HEK293 (cell line): Measurements from ENCODE around the gene USP33.

Source experiments
- ELK4 ChIP-seq: IDR thresholded peaks from 2 replicates; pipeline ENCODE4 v1.6.1; 2011; ENCODE audit warnings: mild to moderate bottlenecking, low read depth, low read length, borderline replicate concordance
- GLI4 ChIP-seq: fragments of 450-650 bp; formaldehyde crosslinking; IDR thresholded peaks from 2 replicates; pipeline ENCODE4 v1.5.1; 2016; ENCODE audit warnings: missing biosample characterization, missing genetic modification characterization
- GLIS1 ChIP-seq: fragments of 450-650 bp; formaldehyde crosslinking; IDR thresholded peaks from 2 replicates; pipeline ENCODE4 v1.5.1; 2016; ENCODE audit warnings: missing biosample characterization, missing genetic modification characterization
- HOXC10 ChIP-seq: sonication (generic); formaldehyde crosslinking; IDR thresholded peaks from 2 replicates; pipeline ENCODE4 v1.8.1; 2023; ENCODE audit warnings: mild to moderate bottlenecking, missing genetic modification reagents
- KLF7 ChIP-seq: fragments of 450-650 bp; formaldehyde crosslinking; IDR thresholded peaks from 2 replicates; pipeline ENCODE4 v1.5.1; 2016; ENCODE audit warnings: missing biosample characterization, missing genetic modification characterization, borderline replicate concordance
- KLF9 ChIP-seq: fragments of 450-650 bp; formaldehyde crosslinking; IDR thresholded peaks from 2 replicates; pipeline ENCODE4 v1.5.1; 2016; ENCODE audit warnings: missing biosample characterization, missing genetic modification characterization, low read depth
- MZF1 ChIP-seq: fragments of 450-650 bp; formaldehyde crosslinking; IDR thresholded peaks from 2 replicates; pipeline ENCODE4 v1.5.1; 2017; ENCODE audit warnings: missing biosample characterization, missing genetic modification characterization, borderline replicate concordance
- PRDM4 ChIP-seq: fragments of 450-650 bp; formaldehyde crosslinking; IDR thresholded peaks from 2 replicates; pipeline ENCODE4 v1.5.1; 2017; ENCODE audit warnings: missing biosample characterization, missing genetic modification characterization
- RBAK ChIP-seq: fragments of 450-650 bp; formaldehyde crosslinking; IDR thresholded peaks from 2 replicates; pipeline ENCODE4 v1.5.1; 2016; ENCODE audit warnings: missing biosample characterization, missing genetic modification characterization
- SCRT2 ChIP-seq: fragments of 450-650 bp; formaldehyde crosslinking; IDR thresholded peaks from 2 replicates; pipeline ENCODE4 v1.5.1; 2016; ENCODE audit warnings: missing biosample characterization, missing genetic modification characterization
- SETDB1 ChIP-seq: IDR thresholded peaks from one replicate; pipeline ENCODE4 v1.6.1; 2017; ENCODE audit warnings: mild to moderate bottlenecking, low read length, moderate library complexity, mixed read lengths; ENCODE audit not compliant: insufficient read length
- ZIC2 ChIP-seq: fragments of 450-650 bp; formaldehyde crosslinking; IDR thresholded peaks from 2 replicates; pipeline ENCODE4 v1.5.1; 2016; ENCODE audit warnings: missing biosample characterization, missing genetic modification characterization
- ZNF155 ChIP-seq: fragments of 450-650 bp; formaldehyde crosslinking; IDR thresholded peaks from 2 replicates; pipeline ENCODE4 v1.5.1; 2016; ENCODE audit warnings: missing biosample characterization, missing genetic modification characterization
- ZNF174 ChIP-seq: fragments of 450-650 bp; formaldehyde crosslinking; IDR thresholded peaks from 2 replicates; pipeline ENCODE4 v1.5.0; 2017; ENCODE audit warnings: missing biosample characterization, mild to moderate bottlenecking, missing genetic modification characterization
- ZNF18 ChIP-seq: fragments of 450-650 bp; formaldehyde crosslinking; IDR thresholded peaks from 2 replicates; pipeline ENCODE4 v1.5.1; 2016; ENCODE audit warnings: missing biosample characterization, missing genetic modification characterization
- ZNF2 ChIP-seq: fragments of 450-650 bp; formaldehyde crosslinking; IDR thresholded peaks from 2 replicates; pipeline ENCODE4 v1.5.1; 2016; ENCODE audit warnings: missing biosample characterization, missing genetic modification characterization
- ZNF521 ChIP-seq: fragments of 450-650 bp; formaldehyde crosslinking; IDR thresholded peaks from 2 replicates; pipeline ENCODE4 v1.5.1; 2017; ENCODE audit warnings: missing biosample characterization, mild to moderate bottlenecking, missing genetic modification characterization
- ZNF544 ChIP-seq: fragments of 450-650 bp; formaldehyde crosslinking; IDR thresholded peaks from 2 replicates; pipeline ENCODE4 v1.5.0; 2017; ENCODE audit warnings: missing biosample characterization, missing genetic modification characterization
- ZNF629 ChIP-seq: fragments of 450-650 bp; formaldehyde crosslinking; IDR thresholded peaks from 2 replicates; pipeline ENCODE4 v1.5.1; 2017; ENCODE audit warnings: missing biosample characterization, missing genetic modification characterization
- ZNF670 ChIP-seq: fragments of 450-650 bp; formaldehyde crosslinking; IDR thresholded peaks from 2 replicates; pipeline ENCODE4 v1.5.1; 2016; ENCODE audit warnings: missing biosample characterization, missing genetic modification characterization, low read depth
- ZNF776 ChIP-seq: fragments of 450-650 bp; formaldehyde crosslinking; IDR thresholded peaks from 2 replicates; pipeline ENCODE4 v1.5.0; 2017; ENCODE audit warnings: missing biosample characterization, missing genetic modification characterization, borderline replicate concordance
- ZNF843 ChIP-seq: fragments of 450-650 bp; formaldehyde crosslinking; IDR thresholded peaks from 2 replicates; pipeline ENCODE4 v1.5.1; 2016; ENCODE audit warnings: missing biosample characterization, missing genetic modification characterization
- ZSCAN18 ChIP-seq: fragments of 450-650 bp; formaldehyde crosslinking; IDR thresholded peaks from 2 replicates; pipeline ENCODE4 v1.5.1; 2016; ENCODE audit warnings: missing biosample characterization, missing genetic modification characterization
- ZSCAN30 ChIP-seq: fragments of 450-650 bp; IDR thresholded peaks from 2 replicates; pipeline ENCODE4 v1.5.1; 2018; ENCODE audit warnings: missing biosample characterization, mild to moderate bottlenecking, missing genetic modification characterization, moderate library complexity
- TF ChIP-seq, protein P1 (sequence below): fragments of 450-650 bp; formaldehyde crosslinking; IDR thresholded peaks from 2 replicates; pipeline ENCODE4 v1.5.1; 2016; ENCODE audit warnings: missing biosample characterization, missing genetic modification characterization
- TF ChIP-seq, protein P2 (sequence below): fragments of 450-650 bp; formaldehyde crosslinking; IDR thresholded peaks from 2 replicates; pipeline ENCODE4 v1.5.1; 2016; ENCODE audit warnings: missing biosample characterization, missing genetic modification characterization
- TF ChIP-seq, protein P3 (sequence below): fragments of 450-650 bp; formaldehyde crosslinking; IDR thresholded peaks from 2 replicates; pipeline ENCODE4 v1.5.1; 2017; ENCODE audit warnings: missing biosample characterization, missing genetic modification characterization

USP33 gene

DNA sequence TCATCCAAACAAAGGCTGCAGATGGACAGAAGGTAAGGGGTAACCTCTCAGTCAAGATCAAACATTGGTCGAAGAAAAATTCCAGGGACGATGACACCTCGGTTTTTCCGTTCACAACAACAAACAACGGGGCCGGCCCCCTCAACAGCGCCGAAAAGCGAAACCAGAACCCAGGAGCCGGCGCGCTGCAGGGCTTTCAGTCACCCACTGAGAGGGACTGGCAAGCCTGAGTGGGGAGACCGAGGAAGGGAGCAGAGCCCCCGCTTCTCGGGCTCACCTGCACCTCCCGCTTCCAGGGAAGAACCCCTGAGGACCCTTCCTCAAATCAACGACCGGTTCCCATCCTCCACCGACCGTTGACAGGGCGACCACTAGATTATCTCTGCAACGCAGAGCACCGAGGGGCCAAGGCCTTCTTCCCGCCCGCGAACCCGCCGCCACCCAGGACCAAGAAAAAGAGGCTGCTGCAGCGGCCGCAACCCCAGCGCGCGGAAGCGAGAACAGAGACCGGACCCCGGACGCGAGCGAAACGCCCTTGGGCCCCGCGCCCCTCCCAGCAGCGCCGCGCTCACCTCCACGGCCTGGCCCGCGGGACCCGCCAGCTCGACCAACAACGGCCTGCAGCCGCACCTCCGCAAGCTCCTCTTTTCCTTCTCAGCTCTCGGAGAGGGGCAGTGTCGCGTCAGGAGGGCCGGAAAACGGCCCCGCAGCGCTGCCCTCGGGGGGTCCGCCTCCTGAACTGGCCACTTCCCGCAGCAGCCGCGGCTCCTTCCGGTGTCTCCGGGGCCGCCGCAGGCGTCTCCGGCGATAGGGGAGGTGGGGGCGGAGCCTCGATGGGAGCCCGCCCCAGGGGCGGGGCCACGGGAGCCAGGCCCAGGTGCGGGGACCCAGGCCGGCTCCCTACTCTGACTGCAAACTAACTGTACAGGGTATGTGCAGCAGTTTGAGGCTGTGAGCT lies at the start of gene USP33 (continued):
- peak; percentile 73 for TF ChIP-seq ZIC2 (tag by site-specific recombination)
- no peak for TF ChIP-seq ZNF544 (tag by site-specific recombination)
- no peak for TF ChIP-seq ZNF521
- peak; percentile 53; the same call in 1 of the 2 replicates for TF ChIP-seq ZSCAN30 (tag by site-specific recombination)
- no peak for TF ChIP-seq MZF1 (tag by site-specific recombination)
- TF ChIP-seq, protein P1, sequence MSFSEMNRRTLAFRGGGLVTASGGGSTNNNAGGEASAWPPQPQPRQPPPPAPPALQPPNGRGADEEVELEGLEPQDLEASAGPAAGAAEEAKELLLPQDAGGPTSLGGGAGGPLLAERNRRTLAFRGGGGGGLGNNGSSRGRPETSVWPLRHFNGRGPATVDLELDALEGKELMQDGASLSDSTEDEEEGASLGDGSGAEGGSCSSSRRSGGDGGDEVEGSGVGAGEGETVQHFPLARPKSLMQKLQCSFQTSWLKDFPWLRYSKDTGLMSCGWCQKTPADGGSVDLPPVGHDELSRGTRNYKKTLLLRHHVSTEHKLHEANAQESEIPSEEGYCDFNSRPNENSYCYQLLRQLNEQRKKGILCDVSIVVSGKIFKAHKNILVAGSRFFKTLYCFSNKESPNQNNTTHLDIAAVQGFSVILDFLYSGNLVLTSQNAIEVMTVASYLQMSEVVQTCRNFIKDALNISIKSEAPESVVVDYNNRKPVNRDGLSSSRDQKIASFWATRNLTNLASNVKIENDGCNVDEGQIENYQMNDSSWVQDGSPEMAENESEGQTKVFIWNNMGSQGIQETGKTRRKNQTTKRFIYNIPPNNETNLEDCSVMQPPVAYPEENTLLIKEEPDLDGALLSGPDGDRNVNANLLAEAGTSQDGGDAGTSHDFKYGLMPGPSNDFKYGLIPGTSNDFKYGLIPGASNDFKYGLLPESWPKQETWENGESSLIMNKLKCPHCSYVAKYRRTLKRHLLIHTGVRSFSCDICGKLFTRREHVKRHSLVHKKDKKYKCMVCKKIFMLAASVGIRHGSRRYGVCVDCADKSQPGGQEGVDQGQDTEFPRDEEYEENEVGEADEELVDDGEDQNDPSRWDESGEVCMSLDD (tag by site-specific recombination), result 0 out of 2 replicates have a peak, but pooled peaks have one; percentile 32
- peak; percentile 36; the same call in 1 of the 2 replicates for TF ChIP-seq ZNF843 (tag by site-specific recombination)
- no peak for TF ChIP-seq RBAK
- no peak for TF ChIP-seq ZNF670
- TF ChIP-seq, protein P2, sequence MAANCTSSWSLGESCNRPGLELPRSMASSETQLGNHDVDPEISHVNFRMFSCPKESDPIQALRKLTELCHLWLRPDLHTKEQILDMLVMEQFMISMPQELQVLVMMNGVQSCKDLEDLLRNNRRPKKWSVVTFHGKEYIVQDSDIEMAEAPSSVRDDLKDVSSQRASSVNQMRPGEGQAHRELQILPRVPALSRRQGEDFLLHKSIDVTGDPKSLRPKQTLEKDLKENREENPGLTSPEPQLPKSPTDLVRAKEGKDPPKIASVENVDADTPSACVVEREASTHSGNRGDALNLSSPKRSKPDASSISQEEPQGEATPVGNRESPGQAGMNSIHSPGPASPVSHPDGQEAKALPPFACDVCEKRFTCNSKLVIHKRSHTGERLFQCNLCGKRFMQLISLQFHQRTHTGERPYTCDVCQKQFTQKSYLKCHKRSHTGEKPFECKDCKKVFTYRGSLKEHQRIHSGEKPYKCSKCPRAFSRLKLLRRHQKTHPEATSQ (tag by site-specific recombination), result no peak
- 0 out of 2 replicates have a peak, but pooled peaks have one; percentile 18 for TF ChIP-seq KLF7 (tag by site-specific recombination)
- no peak for TF ChIP-seq ZNF2 (tag by site-specific recombination)
- TF ChIP-seq ZSCAN18 (tag by site-specific recombination), result no peak
- TF ChIP-seq ZNF18 (tag by site-specific recombination), result 0 out of 2 replicates have a peak, but pooled peaks have one; percentile 15
- no peak for TF ChIP-seq SETDB1
- TF ChIP-seq ZNF174 (tag by site-specific recombination), result no peak
- peak; percentile 63 for TF ChIP-seq ZNF629 (tag by site-specific recombination)
- TF ChIP-seq SCRT2 (tag by site-specific recombination), result no peak
- peak; percentile 61 for TF ChIP-seq KLF9 (tag by site-specific recombination)
- TF ChIP-seq, protein P3, sequence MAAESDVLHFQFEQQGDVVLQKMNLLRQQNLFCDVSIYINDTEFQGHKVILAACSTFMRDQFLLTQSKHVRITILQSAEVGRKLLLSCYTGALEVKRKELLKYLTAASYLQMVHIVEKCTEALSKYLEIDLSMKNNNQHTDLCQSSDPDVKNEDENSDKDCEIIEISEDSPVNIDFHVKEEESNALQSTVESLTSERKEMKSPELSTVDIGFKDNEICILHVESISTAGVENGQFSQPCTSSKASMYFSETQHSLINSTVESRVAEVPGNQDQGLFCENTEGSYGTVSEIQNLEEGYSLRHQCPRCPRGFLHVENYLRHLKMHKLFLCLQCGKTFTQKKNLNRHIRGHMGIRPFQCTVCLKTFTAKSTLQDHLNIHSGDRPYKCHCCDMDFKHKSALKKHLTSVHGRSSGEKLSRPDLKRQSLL (tag by site-specific recombination), result peak; percentile 12; the same call in 1 of the 2 replicates
- TF ChIP-seq HOXC10 (CRISPR knock-in tag), result no peak
- peak; percentile 84 for TF ChIP-seq GLIS1 (tag by site-specific recombination)
- no peak for TF ChIP-seq GLI4 (tag by site-specific recombination)
- TF ChIP-seq ELK4, result no peak
- TF ChIP-seq ZNF776 (tag by site-specific recombination), result no peak
- TF ChIP-seq PRDM4 (tag by site-specific recombination), result 0 out of 2 replicates have a peak, but pooled peaks have one; percentile 17
- no peak for TF ChIP-seq ZNF155
